Stimulated activated effector memory CD8-positive, alpha-beta T cell treated with anti-CD3 and anti-CD28 coated beads, Interleukin-12 subunit alpha, Interleukin-12 subunit beta, amount 100 ng/mL, for 72 hours (primary cell): ENCODE results near the gene ZNF804B.

ENCODE experiments used
- ATAC-seq: fragments of 150-1000 bp; cut with Tn5 transposase; 2 replicates; pipeline ENCODE4 v1.10.0; 2021
- DNase-seq, 2 donors: peaks; one replicate each; pipeline ENCODE4 v3.0.0; 2021 to 2022; ENCODE audit warnings: low spot score in 2 of 2
- H3K27ac Mint-ChIP-seq: one replicate; pipeline ENCODE4 v1.8.0; 2022; ENCODE audit warnings: mild to moderate bottlenecking, mixed read lengths
- H3K36me3 Mint-ChIP-seq: one replicate; pipeline ENCODE4 v1.8.0; 2022; ENCODE audit warnings: mild to moderate bottlenecking, mixed read lengths
- H3K4me1 Mint-ChIP-seq: one replicate; pipeline ENCODE4 v1.8.0; 2022; ENCODE audit warnings: mixed read lengths
- H3K4me3 Mint-ChIP-seq: one replicate; pipeline ENCODE4 v1.8.0; 2022; ENCODE audit warnings: mild to moderate bottlenecking, mixed read lengths
- H3K9me3 Mint-ChIP-seq: one replicate; pipeline ENCODE4 v1.8.0; 2022; ENCODE audit warnings: mixed read lengths

ZNF804B gene

GRCh38 chr7:89316584-89317251 lies 557.2 kb downstream of the ZNF804B start:
- no peaks in the 10 kb centered on the region for H3K36me3 Mint-ChIP-seq
- peaks cover 3% of the 10 kb centered on the region for H3K9me3 Mint-ChIP-seq
- H3K4me3 Mint-ChIP-seq = no peak overlapping the region
- H3K27ac Mint-ChIP-seq = no peak overlapping the region
- ATAC-seq = no peak
- no peak for DNase-seq
- no peaks in the 10 kb centered on the region for H3K4me1 Mint-ChIP-seq

DNA sequence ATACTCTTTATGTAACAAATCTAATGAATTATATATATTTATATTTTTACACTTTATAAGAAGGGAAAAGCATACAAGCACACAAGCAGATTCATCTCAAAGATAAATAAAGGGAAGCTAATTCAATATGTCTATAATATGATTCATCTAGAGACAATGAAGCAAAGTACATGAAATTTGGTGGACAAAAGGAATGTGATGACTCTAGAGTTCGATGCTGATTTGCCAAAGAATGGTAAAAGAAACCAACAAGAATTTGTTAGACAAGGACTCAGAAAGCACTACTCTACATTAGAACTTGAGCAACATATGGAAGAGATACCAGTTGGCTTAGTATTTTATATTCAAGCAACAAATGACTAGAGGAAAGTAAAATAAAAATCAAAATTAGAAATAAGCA lies 572.5 kb downstream of the ZNF804B start:
- Mint-ChIP-seq H3K27ac (no peak overlapping the region), H3K36me3 (no peaks in the 10 kb centered on the region), H3K4me1 (no peaks in the 10 kb centered on the region), H3K4me3 (no peak overlapping the region), H3K9me3 (peaks cover 16% of the 10 kb centered on the region)
- DNase-seq (no peak), ATAC-seq (no peak)

DNA sequence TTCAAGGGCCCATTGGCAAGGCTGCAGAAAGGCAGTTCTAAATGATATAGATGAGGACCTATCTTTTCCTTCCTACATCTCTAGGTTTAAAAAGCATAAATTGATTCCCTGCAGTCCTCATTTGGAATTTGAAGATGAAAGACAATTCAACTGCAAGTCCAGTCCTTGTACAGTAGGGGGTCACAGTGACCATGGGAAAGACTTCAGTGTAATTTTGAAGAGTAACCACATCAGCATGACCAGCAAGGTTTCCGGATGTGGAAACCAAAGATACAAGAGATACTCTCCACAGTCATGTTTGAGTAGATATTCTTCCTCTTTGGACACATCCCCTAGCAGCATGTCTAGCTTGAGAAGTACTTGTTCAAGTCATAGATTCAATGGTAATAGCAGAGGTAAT lies 575.3 kb downstream of the ZNF804B start:
- Mint-ChIP-seq H3K4me1 (no peaks in the 10 kb centered on the region), H3K9me3 (peaks cover 21% of the 10 kb centered on the region), H3K36me3 (no peaks in the 10 kb centered on the region), H3K27ac (no peak overlapping the region), H3K4me3 (no peak overlapping the region)
- no peak for ATAC-seq
- no peak for DNase-seq

- ATAC-seq (no peak), DNase-seq (no peak)
- no peak overlapping the region for H3K27ac Mint-ChIP-seq
- H3K4me3 Mint-ChIP-seq = no peak overlapping the region
- no peaks in the 10 kb centered on the region for H3K36me3 Mint-ChIP-seq
- H3K9me3 Mint-ChIP-seq = peaks cover 21% of the 10 kb centered on the region
- no peaks in the 10 kb centered on the region for H3K4me1 Mint-ChIP-seq
These were observed 576.0 kb downstream of the ZNF804B start for GRCh38 chr7:89335490-89335889.

DNA sequence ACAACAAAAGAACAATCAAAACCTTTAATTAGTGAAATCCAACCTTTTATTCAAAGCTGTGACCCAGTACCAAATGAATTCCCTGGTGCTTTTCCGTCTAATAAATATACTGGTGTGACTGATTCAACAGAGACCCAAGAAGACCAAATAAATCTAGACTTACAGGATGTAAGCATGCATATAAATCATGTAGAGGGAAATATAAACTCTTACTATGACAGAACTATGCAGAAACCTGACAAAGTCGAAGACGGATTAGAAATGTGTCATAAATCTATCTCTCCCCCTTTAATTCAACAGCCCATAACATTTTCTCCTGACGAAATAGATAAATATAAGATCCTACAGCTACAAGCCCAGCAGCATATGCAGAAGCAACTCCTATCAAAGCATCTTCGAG lies 576.6 kb downstream of the ZNF804B start:
- DNase-seq (no peak), ATAC-seq (no peak)
- Mint-ChIP-seq H3K36me3 (no peaks in the 10 kb centered on the region), H3K4me3 (no peak overlapping the region), H3K27ac (no peak overlapping the region), H3K4me1 (no peaks in the 10 kb centered on the region), H3K9me3 (peaks cover 21% of the 10 kb centered on the region)

DNA sequence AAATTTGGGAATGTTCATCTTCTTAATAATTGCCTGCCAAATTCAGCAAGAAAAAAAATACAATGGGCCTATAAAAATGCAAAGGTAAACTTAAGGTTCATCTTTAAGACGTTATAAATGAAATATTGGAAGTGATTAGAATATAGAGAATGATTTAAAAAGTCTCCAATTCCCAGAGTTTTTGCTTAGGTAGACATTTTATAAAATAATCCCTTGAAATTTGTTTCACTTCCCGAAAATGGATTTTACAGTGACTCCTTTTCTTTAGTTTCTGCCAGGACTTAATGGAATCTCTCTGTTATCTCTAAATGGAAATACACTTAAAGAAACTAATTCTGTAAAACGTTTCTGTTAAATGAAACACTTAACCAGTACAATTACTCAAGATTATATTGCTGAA lies 580.2 kb downstream of the ZNF804B start:
- H3K4me3 Mint-ChIP-seq = no peak overlapping the region
- DNase-seq (no peak), ATAC-seq (no peak)
- H3K27ac Mint-ChIP-seq = no peak overlapping the region
- H3K36me3 Mint-ChIP-seq = no peaks in the 10 kb centered on the region
- no peaks in the 10 kb centered on the region for H3K4me1 Mint-ChIP-seq
- peaks cover 16% of the 10 kb centered on the region for H3K9me3 Mint-ChIP-seq

DNA sequence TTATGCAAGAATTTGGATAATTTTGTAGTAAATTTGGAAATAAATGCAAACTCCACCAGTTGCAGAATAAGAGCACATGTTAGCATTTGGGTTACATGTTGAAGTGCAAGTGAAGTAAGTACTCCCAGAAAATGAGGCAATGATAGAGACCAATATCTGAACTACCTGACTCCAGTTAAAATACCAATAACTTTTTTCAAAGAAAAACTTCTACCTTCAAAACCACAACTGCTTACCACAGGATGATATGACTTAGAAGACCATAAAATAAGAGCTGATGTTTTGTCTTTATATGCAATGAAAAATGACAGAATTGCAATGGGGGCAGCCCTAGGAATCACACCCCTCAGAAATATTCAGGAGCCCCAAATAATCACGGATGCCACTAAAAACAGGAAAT lies 597.6 kb downstream of the ZNF804B start:
- ATAC-seq = no peak
- no peak for DNase-seq
- Mint-ChIP-seq H3K4me3 (no peak overlapping the region), H3K27ac (no peak overlapping the region), H3K4me1 (no peaks in the 10 kb centered on the region), H3K36me3 (no peaks in the 10 kb centered on the region), H3K9me3 (peaks cover 8% of the 10 kb centered on the region)

DNA sequence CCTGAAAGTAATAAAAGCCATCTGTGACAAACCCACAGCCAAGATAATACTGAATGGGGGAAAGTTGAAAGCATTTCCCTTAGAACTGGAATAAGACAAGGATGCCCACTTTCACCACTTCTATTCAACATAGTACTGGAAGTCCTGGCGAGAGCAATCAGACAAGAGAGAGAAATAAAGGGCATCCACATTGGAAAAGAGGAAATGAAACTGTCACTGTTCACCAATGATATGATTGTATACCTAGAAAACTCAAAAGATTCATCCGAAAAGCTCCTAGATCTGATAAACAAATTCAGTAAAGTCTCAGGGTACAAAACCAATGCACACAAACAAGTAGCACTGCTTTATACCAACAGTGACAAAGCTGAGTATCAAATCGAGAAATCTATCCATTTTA lies 617.7 kb downstream of the ZNF804B start:
- H3K27ac Mint-ChIP-seq = no peak overlapping the region
- no peaks in the 10 kb centered on the region for H3K36me3 Mint-ChIP-seq
- ATAC-seq (no peak), DNase-seq (no peak)
- H3K4me1 Mint-ChIP-seq = no peaks in the 10 kb centered on the region
- H3K9me3 Mint-ChIP-seq = peaks cover 8% of the 10 kb centered on the region
- no peak overlapping the region for H3K4me3 Mint-ChIP-seq

GRCh38 chr7:89385411-89385810 lies 625.9 kb downstream of the ZNF804B start:
- DNase-seq = no peak
- no peak for ATAC-seq
- no peak overlapping the region for H3K27ac Mint-ChIP-seq
- no peak overlapping the region for H3K4me3 Mint-ChIP-seq
- H3K4me1 Mint-ChIP-seq = no peaks in the 10 kb centered on the region
- H3K36me3 Mint-ChIP-seq = no peaks in the 10 kb centered on the region
- peaks cover 20% of the 10 kb centered on the region for H3K9me3 Mint-ChIP-seq
